D721Med (cell line): ENCODE results near the gene TRIM22.
"Not testable (repeated sequence)": the region's sequence is repeated elsewhere in the genome, so short reads cannot be mapped to it uniquely, and the experiment has no call there.

ENCODE experiments used
- DNase-seq: peaks from one replicate; pipeline ENCODE4 v3.0.0; 2011; ENCODE audit warnings: low spot score; ENCODE audit not compliant: insufficient read length
- FAIRE-seq: peaks from 2 replicates; lab custom pipeline; 2011; peaks lifted over from hg19 to GRCh38; lab: Jason Lieb, UNC
- TF ChIP-seq, protein P1 (sequence below): IDR thresholded peaks from 2 replicates; pipeline ENCODE4 v1.5.1; 2012; ENCODE audit warnings: mild to moderate bottlenecking, control low read depth; ENCODE audit not compliant: insufficient read depth; ENCODE audit errors: missing control alignments

Gene TRIM22

DNA sequence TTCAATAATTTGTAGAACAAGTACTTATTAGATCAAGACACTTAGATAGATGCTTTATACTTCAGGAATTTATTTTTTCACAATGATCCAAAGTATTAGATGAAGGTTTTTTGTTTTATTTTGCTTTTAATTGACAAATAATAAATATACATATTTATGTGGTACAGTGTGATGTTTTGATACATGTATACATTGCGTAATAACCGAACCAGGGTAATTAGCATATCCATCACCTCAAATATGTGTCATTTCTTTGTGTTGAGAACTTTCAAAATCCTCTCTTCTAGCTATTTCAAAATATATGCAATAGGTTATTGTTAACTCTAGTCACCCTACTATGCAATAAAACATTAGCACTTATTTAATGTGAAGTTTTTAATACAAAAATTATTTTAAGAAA lies 26.1 kb upstream of the TRIM22 start:
- FAIRE-seq, result no peak
- TF ChIP-seq, protein P1, sequence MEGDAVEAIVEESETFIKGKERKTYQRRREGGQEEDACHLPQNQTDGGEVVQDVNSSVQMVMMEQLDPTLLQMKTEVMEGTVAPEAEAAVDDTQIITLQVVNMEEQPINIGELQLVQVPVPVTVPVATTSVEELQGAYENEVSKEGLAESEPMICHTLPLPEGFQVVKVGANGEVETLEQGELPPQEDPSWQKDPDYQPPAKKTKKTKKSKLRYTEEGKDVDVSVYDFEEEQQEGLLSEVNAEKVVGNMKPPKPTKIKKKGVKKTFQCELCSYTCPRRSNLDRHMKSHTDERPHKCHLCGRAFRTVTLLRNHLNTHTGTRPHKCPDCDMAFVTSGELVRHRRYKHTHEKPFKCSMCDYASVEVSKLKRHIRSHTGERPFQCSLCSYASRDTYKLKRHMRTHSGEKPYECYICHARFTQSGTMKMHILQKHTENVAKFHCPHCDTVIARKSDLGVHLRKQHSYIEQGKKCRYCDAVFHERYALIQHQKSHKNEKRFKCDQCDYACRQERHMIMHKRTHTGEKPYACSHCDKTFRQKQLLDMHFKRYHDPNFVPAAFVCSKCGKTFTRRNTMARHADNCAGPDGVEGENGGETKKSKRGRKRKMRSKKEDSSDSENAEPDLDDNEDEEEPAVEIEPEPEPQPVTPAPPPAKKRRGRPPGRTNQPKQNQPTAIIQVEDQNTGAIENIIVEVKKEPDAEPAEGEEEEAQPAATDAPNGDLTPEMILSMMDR, result no peak
- DNase-seq, result no peak

DNA sequence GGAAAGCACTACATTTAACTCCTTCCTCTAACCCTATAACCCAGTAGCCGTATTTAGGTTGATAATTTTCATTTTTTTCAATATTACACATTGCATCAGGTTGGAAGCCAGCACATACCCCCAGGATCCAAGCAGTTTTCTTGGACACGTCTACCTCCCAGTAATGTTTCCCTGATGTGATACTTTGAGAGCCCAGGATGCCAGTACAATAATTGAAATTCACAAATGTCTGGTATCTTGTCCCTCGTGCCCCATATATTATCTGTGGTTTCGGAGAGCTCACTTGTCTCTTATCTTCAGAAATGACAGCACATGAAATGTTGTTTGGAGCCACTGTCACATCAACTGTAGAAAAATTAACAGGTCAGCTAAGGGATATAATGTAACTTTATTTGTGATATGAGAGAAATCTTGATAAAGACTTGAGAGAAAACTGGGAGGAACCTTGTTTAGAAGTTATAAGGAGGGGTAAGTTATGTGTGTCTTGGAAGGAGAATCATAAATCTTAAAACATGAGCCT lies 24.5 kb upstream of the TRIM22 start:
- no peak for FAIRE-seq
- DNase-seq, result no peak
- TF ChIP-seq, protein P1, result no peak

DNA sequence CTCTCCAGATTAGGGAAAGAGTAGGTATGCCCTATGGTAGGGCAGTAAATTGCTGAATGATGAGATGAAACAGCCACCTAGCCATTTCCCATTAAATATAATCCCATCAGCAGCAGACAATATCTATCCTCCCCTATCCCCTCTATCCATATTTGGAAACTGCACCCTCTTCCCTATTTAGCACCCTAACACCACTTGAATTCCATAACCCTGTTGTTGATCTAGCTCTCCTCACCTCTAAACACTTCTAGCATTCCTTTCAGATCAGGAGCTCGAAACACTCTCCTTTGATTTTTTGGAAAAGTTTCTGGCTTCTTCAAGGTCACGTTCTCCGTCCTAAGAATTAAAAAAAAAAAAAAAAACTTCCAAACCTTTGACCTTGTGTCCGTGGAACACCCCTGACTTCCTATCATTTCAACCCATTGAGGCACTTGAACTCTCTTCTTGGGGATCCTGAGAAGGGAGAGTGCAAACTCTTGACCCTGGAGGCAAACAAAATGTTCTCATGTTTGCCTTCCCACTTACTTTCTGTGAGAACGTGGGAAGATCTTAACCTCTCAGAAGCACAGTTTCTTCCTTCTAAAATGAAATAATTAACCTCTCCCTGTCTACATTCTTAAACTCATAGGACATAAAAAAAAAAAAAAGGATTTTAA lies 23.7 kb upstream of the TRIM22 start:
- DNase-seq (no peak), FAIRE-seq (no peak)

GRCh38 chr11:5666402-5666793 lies 23.2 kb upstream of the TRIM22 start:
- DNase-seq (no peak), FAIRE-seq (no peak)
- TF ChIP-seq, protein P1, result no peak

More for the DNA sequence above, 23.7 kb upstream of the TRIM22 start:
- TF ChIP-seq, protein P1, result no peak

DNA sequence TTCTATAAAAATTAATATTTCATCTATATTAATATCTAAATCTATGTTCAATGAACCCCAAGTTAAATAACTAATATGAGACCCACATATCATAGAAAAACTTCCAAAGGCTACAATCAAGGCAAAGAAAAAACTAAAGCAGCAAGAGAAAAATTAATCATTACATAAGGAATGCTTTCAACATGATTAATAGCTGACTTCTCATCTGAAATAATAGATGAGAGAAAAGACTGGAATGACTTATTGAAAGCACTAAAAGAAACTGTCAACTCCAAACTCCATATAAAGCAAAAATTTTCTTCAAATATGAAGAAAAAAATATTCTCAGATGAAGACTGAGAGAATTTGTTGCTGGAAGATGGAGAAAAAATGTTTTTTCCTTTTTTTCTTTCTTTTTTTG lies 17.8 kb upstream of the TRIM22 start:
- DNase-seq (no peak), FAIRE-seq (no peak)
- TF ChIP-seq, protein P1, result no peak

GRCh38 chr11:5674391-5674790 lies 15.2 kb upstream of the TRIM22 start:
- TF ChIP-seq, protein P1, result no peak
- FAIRE-seq, result no peak
- DNase-seq, result no peak

DNA sequence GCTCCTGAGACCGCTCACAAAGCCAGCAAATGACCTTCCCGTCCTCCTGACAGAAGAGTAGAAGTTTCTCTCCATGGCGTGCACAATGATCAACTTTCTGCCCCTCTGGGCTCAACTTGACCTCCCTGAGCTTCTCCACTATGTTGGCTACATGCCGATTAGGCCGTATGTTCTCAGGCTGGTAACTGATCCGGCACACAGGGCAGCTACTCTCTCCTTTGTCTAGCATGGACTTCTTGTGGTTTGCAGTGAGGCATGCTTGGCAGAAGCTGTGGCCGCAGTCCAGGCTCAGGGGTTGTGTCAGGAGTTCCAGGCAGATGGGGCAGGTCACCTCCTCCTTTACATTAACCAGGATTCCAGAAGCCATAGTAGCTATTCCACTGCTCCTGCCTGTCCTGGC lies 9.8 kb upstream of the TRIM22 start:
- TF ChIP-seq, protein P1, result no peak
- DNase-seq (no peak), FAIRE-seq (no peak)

GRCh38 chr11:5682890-5683441 lies 6.6 kb upstream of the TRIM22 start:
- not testable (repeated sequence) for FAIRE-seq, DNase-seq

GRCh38 chr11:5683620-5684019 lies 6.0 kb upstream of the TRIM22 start:
- DNase-seq, FAIRE-seq: not testable (repeated sequence)
